ENCODE data around the gene RANBP1.

Gene RANBP1

GRCh38 chr22:20088263-20088648 is 27.6 kb upstream of the RANBP1 start:
- no peak for DNase-seq (ENCODE audit: low spot score)

- no peak for DNase-seq (ENCODE audit: low spot score)
Observed at GRCh38 chr22:20089226-20089976, 26.5 kb upstream of the RANBP1 start.

GRCh38 chr22:20089977-20090729 is 25.8 kb upstream of the RANBP1 start:
- peak; percentile 76 for DNase-seq (ENCODE audit: low spot score)

- DNase-seq (ENCODE audit: low spot score) = no peak
Observed at GRCh38 chr22:20090730-20091240, 25.1 kb upstream of the RANBP1 start.

GRCh38 chr22:20091690-20092476 is 24.0 kb upstream of the RANBP1 start:
- DNase-seq (ENCODE audit: low spot score) = no peak

- DNase-seq (ENCODE audit: low spot score) = no peak
Observed at GRCh38 chr22:20092477-20092854, 23.4 kb upstream of the RANBP1 start.

GRCh38 chr22:20093418-20094196 is 22.3 kb upstream of the RANBP1 start:
- DNase-seq (ENCODE audit: low spot score) = no peak

- no peak for DNase-seq (ENCODE audit: low spot score)
Observed at GRCh38 chr22:20094197-20094807, 21.6 kb upstream of the RANBP1 start.

- no peak for DNase-seq (ENCODE audit: low spot score)
Observed at GRCh38 chr22:20095521-20095920, 20.4 kb upstream of the RANBP1 start.

GRCh38 chr22:20096574-20097420 is 19.1 kb upstream of the RANBP1 start:
- DNase-seq (ENCODE audit: low spot score) = no peak

- DNase-seq (ENCODE audit: low spot score) = no peak
Observed at GRCh38 chr22:20099099-20099711, 16.7 kb upstream of the RANBP1 start.

GRCh38 chr22:20101638-20102037 is 14.3 kb upstream of the RANBP1 start:
- no peak for DNase-seq (ENCODE audit: low spot score)

GRCh38 chr22:20102203-20102780 is 13.6 kb upstream of the RANBP1 start:
- no peak for DNase-seq (ENCODE audit: low spot score)

- DNase-seq (ENCODE audit: low spot score) = no peak
Observed at GRCh38 chr22:20105456-20106204, 10.3 kb upstream of the RANBP1 start.

- no peak for DNase-seq (ENCODE audit: low spot score)
Observed at GRCh38 chr22:20106205-20106848, 9.6 kb upstream of the RANBP1 start.

GRCh38 chr22:20106849-20107237 is 9.1 kb upstream of the RANBP1 start:
- DNase-seq (ENCODE audit: low spot score) = no peak

GRCh38 chr22:20107471-20107901 is 8.4 kb upstream of the RANBP1 start:
- no peak for DNase-seq (ENCODE audit: low spot score)
